SU-DHL-6 (cell line): ENCODE results near the gene SPIN2A.
A peak's percentile ranks its signal among the peaks of the same experiment; 100 is the strongest.
"Not testable (repeated sequence)": the region's sequence is repeated elsewhere in the genome, so short reads cannot be mapped to it uniquely, and the experiment has no call there.

ENCODE experiments used
- H2AFZ ChIP-seq: fragments of 200-600 bp; sonication (generic); 2 replicates; pipeline ENCODE4 v1.6.1; 2014; ENCODE audit warnings: low read depth, mild to moderate bottlenecking, moderate library complexity, mixed read lengths, antibody characterized with exemption, low read length; ENCODE audit not compliant: severe bottlenecking
- H3F3A ChIP-seq: fragments of 200-600 bp; shearing (Covaris generic); 2 replicates; pipeline ENCODE4 v1.6.0; 2016; ENCODE audit warnings: antibody characterized with exemption, mild to moderate bottlenecking; ENCODE audit not compliant: insufficient read depth
- H3K27ac ChIP-seq: fragments of 200-600 bp; sonication (generic); 2 replicates; pipeline ENCODE4 v1.5.1; 2016; ENCODE audit warnings: low read depth, mild to moderate bottlenecking, low read length, moderate library complexity, mixed read lengths
- H3K27me3 ChIP-seq: fragments of 200-600 bp; sonication (generic), shearing (Covaris generic); 2 replicates; pipeline ENCODE4 v1.6.0; 2014; ENCODE audit warnings: mild to moderate bottlenecking, low read length
- H3K36me3 ChIP-seq: fragments of 200-600 bp; sonication (generic); 2 replicates; pipeline ENCODE4 v1.6.1; 2014; ENCODE audit warnings: mild to moderate bottlenecking, low read length, mixed read lengths
- H3K4me2 ChIP-seq: fragments of 300-600, 200-600 bp; shearing (Covaris generic), sonication (generic); 2 replicates; pipeline ENCODE4 v1.6.0; 2014; ENCODE audit warnings: low read length, low read depth, mild to moderate bottlenecking; ENCODE audit not compliant: poor library complexity, severe bottlenecking
- H3K4me3 ChIP-seq: fragments of 200-600 bp; sonication (generic); 2 replicates; pipeline ENCODE4 v1.5.1; 2014; ENCODE audit warnings: antibody characterized with exemption, low read length, mild to moderate bottlenecking, mixed read lengths; ENCODE audit not compliant: insufficient read depth, poor library complexity, severe bottlenecking
- H3K79me2 ChIP-seq: fragments of 200-600 bp; sonication (generic); 2 replicates; pipeline ENCODE4 v1.6.1; 2014; ENCODE audit warnings: mild to moderate bottlenecking, low read length, moderate library complexity; ENCODE audit not compliant: insufficient read depth
- H3K9ac ChIP-seq: fragments of 200-600 bp; sonication (generic); 2 replicates; pipeline ENCODE4 v1.7.0; 2014; ENCODE audit warnings: mild to moderate bottlenecking, low read length
- H3K9me2 ChIP-seq: fragments of 200-600 bp; sonication (generic); replicated peaks from 2 replicates; pipeline ENCODE4 v1.6.1; 2014; ENCODE audit warnings: low read length; ENCODE audit not compliant: insufficient read depth
- H3K9me3 ChIP-seq: fragments of 200-600 bp; sonication (generic); 2 replicates; pipeline ENCODE4 v1.6.1; 2014; ENCODE audit warnings: low read length, mixed read lengths; ENCODE audit not compliant: insufficient read depth
- H4K20me1 ChIP-seq: fragments of 200-600 bp; sonication (generic); 2 replicates; pipeline ENCODE4 v1.6.1; 2014; ENCODE audit warnings: low read depth, mild to moderate bottlenecking, antibody characterized with exemption, low read length, moderate library complexity, mixed read lengths
- EZH2phosphoT487 ChIP-seq: fragments of 200-600 bp; sonication (generic), shearing (Covaris generic); conservative IDR thresholded peaks from 2 replicates; pipeline ENCODE4 v1.6.1; 2018; ENCODE audit warnings: mild to moderate bottlenecking, antibody characterized with exemption, low read length, moderate library complexity, mixed read lengths
- TF ChIP-seq, protein P1 (sequence below): fragments of 200-600 bp; sonication (generic); IDR thresholded peaks from one replicate; pipeline ENCODE4 v1.5.1; 2017; ENCODE audit warnings: antibody characterized with exemption, mild to moderate bottlenecking, low read length, moderate library complexity; ENCODE audit not compliant: insufficient read depth, poor library complexity, severe bottlenecking

The SPIN2A gene

DNA sequence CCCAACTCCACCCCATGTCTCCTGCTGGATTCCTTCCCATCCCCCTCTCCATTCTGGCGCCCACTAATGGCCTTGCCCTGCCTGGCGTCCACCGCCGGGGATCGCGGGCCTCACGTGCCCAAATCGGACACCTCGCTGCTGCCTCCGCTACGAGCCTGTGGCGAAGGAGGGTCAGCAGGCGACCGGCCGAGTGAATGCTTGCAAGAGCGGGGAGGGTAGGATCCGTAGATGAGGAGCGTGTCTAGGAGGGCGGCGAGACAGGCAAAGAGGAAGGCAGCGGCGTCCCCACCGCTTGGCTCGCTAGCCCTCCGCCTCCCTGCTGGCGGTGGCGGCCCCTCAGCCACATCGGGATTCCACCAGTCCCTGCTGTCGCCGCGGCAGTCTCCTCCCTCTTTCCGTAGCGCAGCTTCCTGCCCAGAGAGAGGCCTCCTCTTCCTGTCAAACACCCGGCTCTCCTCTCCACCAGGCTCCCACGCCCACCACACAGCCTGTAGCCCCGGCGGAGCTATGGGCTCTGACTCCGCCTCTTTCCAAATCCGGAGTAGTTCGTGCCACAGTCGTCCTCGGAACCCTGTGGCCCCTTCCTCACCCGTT, 15.9 kb downstream of the SPIN2A start, which contains the start of gene SPIN2B:
TSS of gene SPIN2B (minus strand) at position 387 of the 594 bp plus-strand sequence.
- peak within 1 kb of the TSS; percentile 26 for H2AFZ ChIP-seq
- peak within 1 kb of the TSS; percentile 70 for H3K4me2 ChIP-seq
- H3K36me3 ChIP-seq = no peaks in the 10 kb centered on the region
- H3F3A ChIP-seq = no peaks in the 10 kb centered on the region
- H3K79me2 ChIP-seq = no peaks in the 10 kb centered on the region
- H3K9me3 ChIP-seq = no peaks in the 10 kb centered on the region
- TF ChIP-seq, protein P1, sequence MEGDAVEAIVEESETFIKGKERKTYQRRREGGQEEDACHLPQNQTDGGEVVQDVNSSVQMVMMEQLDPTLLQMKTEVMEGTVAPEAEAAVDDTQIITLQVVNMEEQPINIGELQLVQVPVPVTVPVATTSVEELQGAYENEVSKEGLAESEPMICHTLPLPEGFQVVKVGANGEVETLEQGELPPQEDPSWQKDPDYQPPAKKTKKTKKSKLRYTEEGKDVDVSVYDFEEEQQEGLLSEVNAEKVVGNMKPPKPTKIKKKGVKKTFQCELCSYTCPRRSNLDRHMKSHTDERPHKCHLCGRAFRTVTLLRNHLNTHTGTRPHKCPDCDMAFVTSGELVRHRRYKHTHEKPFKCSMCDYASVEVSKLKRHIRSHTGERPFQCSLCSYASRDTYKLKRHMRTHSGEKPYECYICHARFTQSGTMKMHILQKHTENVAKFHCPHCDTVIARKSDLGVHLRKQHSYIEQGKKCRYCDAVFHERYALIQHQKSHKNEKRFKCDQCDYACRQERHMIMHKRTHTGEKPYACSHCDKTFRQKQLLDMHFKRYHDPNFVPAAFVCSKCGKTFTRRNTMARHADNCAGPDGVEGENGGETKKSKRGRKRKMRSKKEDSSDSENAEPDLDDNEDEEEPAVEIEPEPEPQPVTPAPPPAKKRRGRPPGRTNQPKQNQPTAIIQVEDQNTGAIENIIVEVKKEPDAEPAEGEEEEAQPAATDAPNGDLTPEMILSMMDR = no peak
- no peak for TF ChIP-seq EZH2phosphoT487
- peak within 1 kb of the TSS; percentile 56 for H3K4me3 ChIP-seq
- no peak within 1 kb of the TSS for H3K27ac ChIP-seq
- no peaks in the 10 kb centered on the region for H4K20me1 ChIP-seq
- H3K27me3 ChIP-seq = no peaks in the 10 kb centered on the region
- no peaks in the 10 kb centered on the region for H3K9me2 ChIP-seq
- peak within 1 kb of the TSS; percentile 64 for H3K9ac ChIP-seq

DNA sequence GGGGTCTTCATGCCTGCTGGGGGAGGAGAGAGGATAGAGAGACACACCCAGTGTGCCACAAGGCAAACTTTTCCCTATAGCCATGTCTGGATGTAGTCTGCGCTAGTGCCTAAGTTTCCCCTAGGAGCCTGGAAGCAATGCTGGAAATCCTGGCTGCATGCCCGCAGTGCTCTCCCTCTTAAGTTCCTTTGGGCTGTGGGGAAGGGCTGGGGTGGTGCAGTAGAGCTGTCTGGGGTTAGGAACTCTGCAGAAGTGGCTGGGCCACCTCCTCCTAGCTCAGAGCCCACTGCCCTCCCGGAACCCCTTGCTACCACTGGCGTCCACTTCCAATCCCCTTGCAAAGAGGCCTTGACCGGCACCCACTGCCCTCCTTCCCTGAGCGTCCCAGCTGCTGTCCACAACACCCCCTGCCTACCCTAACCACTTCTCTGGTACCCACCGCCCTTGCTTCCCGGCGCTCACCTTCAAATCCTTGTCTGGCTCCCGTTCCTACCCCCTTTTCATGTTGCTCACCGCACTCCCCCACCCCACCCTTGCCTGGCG, 16.5 kb downstream of the SPIN2A start:
- H3K9ac ChIP-seq = peak overlapping the region; percentile 64
- not testable (repeated sequence) for H3K27ac ChIP-seq, H3K79me2 ChIP-seq, H3K9me3 ChIP-seq, H4K20me1 ChIP-seq, H3K9me2 ChIP-seq, H3K27me3 ChIP-seq, H3K36me3 ChIP-seq, H3F3A ChIP-seq
- H2AFZ ChIP-seq = peak overlapping the region; percentile 26
- H3K4me2 ChIP-seq = peak overlapping the region; percentile 47
- peak overlapping the region; percentile 56 for H3K4me3 ChIP-seq

DNA sequence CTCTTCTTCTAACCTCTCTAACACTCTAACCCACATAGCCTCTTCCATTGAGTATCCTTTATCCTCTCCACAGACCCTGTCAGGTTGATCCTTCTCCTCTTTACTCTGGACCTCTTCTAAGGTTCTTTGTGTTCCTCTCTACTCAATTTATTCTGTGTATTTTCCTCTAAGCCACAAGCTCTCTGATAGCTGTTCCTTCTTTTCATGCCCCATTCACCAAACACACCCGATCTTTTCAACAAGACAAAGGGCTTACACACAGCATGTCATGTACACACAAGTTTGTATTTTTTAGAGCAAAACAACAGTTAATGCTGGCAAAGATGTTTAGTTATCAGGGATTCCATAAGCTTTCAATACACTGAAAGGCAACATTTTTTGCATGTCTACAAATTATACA, 17.8 kb downstream of the SPIN2A start:
- Histone ChIP-seq H3K4me2 (no peak overlapping the region), H4K20me1 (no peaks in the 10 kb centered on the region), H3F3A (no peaks in the 10 kb centered on the region), H3K27me3 (no peaks in the 10 kb centered on the region), H3K9me2 (no peaks in the 10 kb centered on the region), H3K27ac (no peak overlapping the region), H3K9me3 (no peaks in the 10 kb centered on the region), H3K79me2 (no peaks in the 10 kb centered on the region), H3K4me3 (no peak overlapping the region), H2AFZ (no peak overlapping the region), H3K9ac (no peak overlapping the region), H3K36me3 (no peaks in the 10 kb centered on the region)
- TF ChIP-seq EZH2phosphoT487 = no peak
- TF ChIP-seq, protein P1 = no peak

DNA sequence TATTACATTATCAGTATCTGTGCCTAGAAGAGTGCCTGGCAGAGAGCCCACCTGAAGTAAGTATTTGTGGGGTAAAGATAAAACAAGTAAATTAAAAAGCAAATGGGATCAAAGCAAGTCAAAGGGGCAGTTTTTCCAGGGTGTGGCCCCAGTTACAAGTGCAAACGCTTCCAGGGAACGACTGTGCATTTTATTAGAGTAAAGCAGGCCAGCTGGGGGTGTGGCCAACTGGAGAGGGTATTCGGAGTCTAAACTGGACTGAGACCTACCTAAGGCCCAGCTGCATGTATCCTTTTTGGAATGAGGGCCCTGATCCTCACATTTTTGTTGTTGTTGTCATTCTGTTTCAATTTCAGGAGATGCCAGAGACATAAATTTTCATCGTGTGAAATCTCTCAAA, 19.6 kb downstream of the SPIN2A start:
- H3K9ac ChIP-seq, H3K4me3 ChIP-seq, H4K20me1 ChIP-seq, H3F3A ChIP-seq, H2AFZ ChIP-seq, H3K27ac ChIP-seq, H3K36me3 ChIP-seq, H3K9me3 ChIP-seq, H3K79me2 ChIP-seq, H3K4me2 ChIP-seq, H3K9me2 ChIP-seq, H3K27me3 ChIP-seq: not testable (repeated sequence)
